H1 (cell line): Measurements from ENCODE around the gene GALNT18. TPM values are rescaled to one million over a fixed set of nuclear protein-coding genes. Genes with fewer than 3 reads are reported as not detected.

Source experiments
- CTCF ChIA-PET: fragments of 300-600 bp; sonication (Branson Sonifier 250); formaldehyde crosslinking; loops from one replicate; lab custom pipeline; 2021; ENCODE audit not compliant: partially characterized antibody; lab: Charles Lee
- POLR2A ChIA-PET: fragments of 300-600 bp; sonication (Branson Sonifier 250); formaldehyde crosslinking; loops from one replicate; lab custom pipeline; 2021; ENCODE audit warnings: inconsistent platforms; ENCODE audit not compliant: partially characterized antibody; lab: Charles Lee
- DNase-seq, 2 experiments: peaks; one replicate each; pipeline versions ENCODE4 v3.0.0 to v3.0.0-alpha.2; 2010 to 2022; ENCODE audit warnings: low spot score in 2 of 2, low read depth in 1 of 2, mixed read lengths in 1 of 2
- FAIRE-seq: peaks from 2 replicates; lab custom pipeline; 2011; peaks lifted over from hg19 to GRCh38; lab: Jason Lieb, UNC
- H2AFZ ChIP-seq: 2 replicates; pipeline ENCODE4 v1.8.1; 2012; ENCODE audit warnings: low read length, inconsistent platforms
- H2AK5ac ChIP-seq: 2 replicates; pipeline ENCODE4 v1.6.1; 2013; ENCODE audit warnings: low read depth, low read length
- H2BK120ac ChIP-seq: replicated peaks from 2 replicates; pipeline ENCODE3; 2013; ENCODE audit warnings: low read depth, low read length, inconsistent platforms
- H2BK12ac ChIP-seq: 2 replicates; pipeline ENCODE4 v1.6.1; 2013; ENCODE audit warnings: low read depth, low read length
- H2BK15ac ChIP-seq: 2 replicates; pipeline ENCODE4 v1.6.1; 2013; ENCODE audit warnings: low read length
- H2BK20ac ChIP-seq: 2 replicates; pipeline ENCODE4 v1.6.1; 2013; ENCODE audit warnings: low read length
- H2BK5ac ChIP-seq: 2 replicates; pipeline ENCODE4 v1.6.1; 2013; ENCODE audit warnings: low read depth, low read length
- H3K14ac ChIP-seq: 2 replicates; pipeline ENCODE4 v1.6.1; 2013; ENCODE audit warnings: inconsistent platforms; ENCODE audit not compliant: insufficient read length
- H3K18ac ChIP-seq: 2 replicates; pipeline ENCODE4 v1.6.1; 2013; ENCODE audit warnings: low read length; ENCODE audit errors: extremely low read depth
- H3K23ac ChIP-seq: 2 replicates; pipeline ENCODE4 v1.6.1; 2013; ENCODE audit warnings: inconsistent platforms; ENCODE audit not compliant: insufficient read length
- H3K23me2 ChIP-seq: 2 replicates; pipeline ENCODE4 v1.6.1; 2013; ENCODE audit warnings: low read depth, low read length
- H3K27ac ChIP-seq: 2 replicates; pipeline ENCODE4 v1.6.1; 2011; ENCODE audit warnings: low read depth, low read length, inconsistent platforms
- H3K27me3 ChIP-seq, 4 experiments: replicated peaks in 1 of 4; 1 replicate in 1 of 4; 2 replicates in 3 of 4; pipeline versions ENCODE4 v1.6.1 to v1.8.1; 2011 to 2013; ENCODE audit warnings: low read length in 3 of 4, mild to moderate bottlenecking in 3 of 4, inconsistent platforms in 2 of 4, mixed read lengths in 2 of 4, moderate library complexity in 1 of 4; ENCODE audit not compliant: control insufficient read depth in 3 of 4, insufficient read depth in 3 of 4; ENCODE audit errors: extremely low read depth in 1 of 4
- H3K36me3 ChIP-seq, 4 experiments: 2 replicates each; pipeline versions ENCODE4 v1.6.1 to v1.8.1; 2011 to 2013; ENCODE audit warnings: mild to moderate bottlenecking in 4 of 4, low read length in 3 of 4, moderate library complexity in 2 of 4, control low read depth in 1 of 4, inconsistent platforms in 1 of 4; ENCODE audit not compliant: insufficient read depth in 4 of 4, control insufficient read depth in 2 of 4
- H3K4ac ChIP-seq: replicated peaks from 2 replicates; pipeline ENCODE3; 2013; ENCODE audit warnings: low read length, low read depth, mixed read lengths, inconsistent platforms; ENCODE audit not compliant: insufficient read length
- H3K4me1 ChIP-seq, 4 experiments: replicated peaks in 1 of 4; 1 replicate in 1 of 4; 2 replicates in 3 of 4; pipeline versions ENCODE4 v1.6.1 to v1.8.1; 2011 to 2013; ENCODE audit warnings: low read length in 3 of 4, inconsistent platforms in 2 of 4, mixed read lengths in 1 of 4; ENCODE audit not compliant: insufficient read depth in 4 of 4, control insufficient read depth in 3 of 4
- H3K4me2 ChIP-seq, 2 experiments: 2 replicates each; pipeline versions ENCODE4 v1.6.1 to v1.8.1; 2011 to 2013; ENCODE audit warnings: low read depth in 2 of 2, low read length in 2 of 2, control low read depth in 1 of 2, inconsistent platforms in 1 of 2, mild to moderate bottlenecking in 1 of 2; ENCODE audit not compliant: insufficient read depth in 1 of 2
- H3K4me3 ChIP-seq, 4 experiments: fragments of 200-600, 300-600 bp in 1 of 4; sonication (generic), shearing (Covaris generic), sonication (Bioruptor Twin) in 1 of 4; 2 replicates each; pipeline versions ENCODE4 v1.5.1 to v1.8.1; 2011 to 2016; ENCODE audit warnings: low read length in 4 of 4, low read depth in 3 of 4, control low read depth in 2 of 4, inconsistent platforms in 2 of 4, mild to moderate bottlenecking in 2 of 4, mixed read lengths in 1 of 4, moderate library complexity in 1 of 4; ENCODE audit not compliant: insufficient read depth in 2 of 4; ENCODE audit errors: extremely low read depth in 1 of 4
- H3K56ac ChIP-seq: replicated peaks from 2 replicates; pipeline ENCODE3; 2013; ENCODE audit warnings: low read depth, mild to moderate bottlenecking, mixed read lengths, low read length, inconsistent platforms; ENCODE audit not compliant: insufficient read length
- H3K79me1 ChIP-seq: 2 replicates; pipeline ENCODE4 v1.6.1; 2013; ENCODE audit warnings: low read depth, low read length, control low read depth
- H3K79me2 ChIP-seq, 2 experiments: 2 replicates each; pipeline versions ENCODE4 v1.6.1 to v1.8.1; 2012 to 2013; ENCODE audit warnings: low read length in 2 of 2, mild to moderate bottlenecking in 2 of 2, inconsistent platforms in 1 of 2; ENCODE audit not compliant: insufficient read depth in 2 of 2, control insufficient read depth in 1 of 2
- H3K9ac ChIP-seq, 4 experiments: replicated peaks in 1 of 4; 1 replicate in 1 of 4; 2 replicates in 3 of 4; pipeline versions ENCODE4 v1.6.1 to v1.8.1; 2011 to 2013; ENCODE audit warnings: low read depth in 3 of 4, low read length in 3 of 4, control low read depth in 2 of 4, mild to moderate bottlenecking in 2 of 4, moderate library complexity in 2 of 4, inconsistent platforms in 1 of 4; ENCODE audit errors: extremely low read depth in 1 of 4
- H3K9me3 ChIP-seq, 2 experiments: 2 replicates each; pipeline versions ENCODE4 v1.6.1 to v1.8.1; 2012 to 2013; ENCODE audit warnings: mild to moderate bottlenecking in 2 of 2, moderate library complexity in 2 of 2, control low read depth in 1 of 2, inconsistent platforms in 1 of 2, low read depth in 1 of 2, low read length in 1 of 2, mixed read lengths in 1 of 2; ENCODE audit not compliant: insufficient read depth in 2 of 2
- H4K20me1 ChIP-seq, 2 experiments: replicated peaks in 1 of 2; 2 replicates each; pipeline versions ENCODE3 to v1.8.1; 2011 to 2013; ENCODE audit warnings: inconsistent platforms in 2 of 2, low read length in 2 of 2, mild to moderate bottlenecking in 1 of 2; ENCODE audit not compliant: insufficient read depth in 2 of 2, control insufficient read depth in 1 of 2
- H4K5ac ChIP-seq: 2 replicates; pipeline ENCODE4 v1.6.1; 2013; ENCODE audit warnings: low read length, low read depth, mixed read lengths, inconsistent platforms; ENCODE audit not compliant: insufficient read length
- H4K8ac ChIP-seq: 2 replicates; pipeline ENCODE4 v1.8.0; 2013; ENCODE audit warnings: mild to moderate bottlenecking, moderate library complexity, low read length, inconsistent platforms; ENCODE audit not compliant: insufficient read depth; ENCODE audit errors: extremely low read depth
- H4K91ac ChIP-seq: replicated peaks from 2 replicates; pipeline ENCODE3; 2013; ENCODE audit warnings: low read length, mixed read lengths, inconsistent platforms; ENCODE audit not compliant: insufficient read length
- CHD2 ChIP-seq: IDR thresholded peaks from 2 replicates; pipeline ENCODE4 v1.6.1; 2012; ENCODE audit warnings: low read length, improper control_type of control experiment
- E2F6 ChIP-seq: IDR thresholded peaks from 2 replicates; pipeline ENCODE4 v1.6.1; 2012; ENCODE audit warnings: inconsistent platforms
- EZH2 ChIP-seq: fragments of 200-600 bp; sonication (generic); IDR thresholded peaks from 2 replicates; pipeline ENCODE4 v1.7.1; 2012; ENCODE audit warnings: low read depth, mild to moderate bottlenecking, moderate library complexity, low read length, inconsistent platforms; ENCODE audit not compliant: severe bottlenecking
- FOSL1 ChIP-seq: IDR thresholded peaks from 2 replicates; pipeline ENCODE4 v1.6.1; 2011; ENCODE audit warnings: mild to moderate bottlenecking, low read depth, low read length, moderate library complexity; ENCODE audit not compliant: insufficient read depth
- GABPA ChIP-seq: IDR thresholded peaks from 2 replicates; pipeline ENCODE4 v1.6.1; 2011; ENCODE audit warnings: mild to moderate bottlenecking, low read length, moderate library complexity, borderline replicate concordance; ENCODE audit not compliant: insufficient read depth
- KDM5A ChIP-seq: fragments of 200-600 bp; IDR thresholded peaks from 2 replicates; pipeline ENCODE4 v1.7.1; 2012; ENCODE audit warnings: mild to moderate bottlenecking, low read length, inconsistent platforms, mixed read lengths
- RAD21 ChIP-seq, 2 experiments: IDR thresholded peaks in 1 of 2; conservative IDR thresholded peaks in 1 of 2; 2 replicates each; pipeline ENCODE4 v1.6.1; 2011; ENCODE audit warnings: low read depth in 2 of 2, low read length in 2 of 2, improper control_type of control experiment in 1 of 2, inconsistent platforms in 1 of 2, mild to moderate bottlenecking in 1 of 2, moderate library complexity in 1 of 2
- SP1 ChIP-seq: IDR thresholded peaks from 2 replicates; pipeline ENCODE4 v1.6.1; 2011; ENCODE audit warnings: low read depth, low read length
- TEAD4 ChIP-seq: IDR thresholded peaks from 2 replicates; pipeline ENCODE4 v1.6.1; 2012; ENCODE audit warnings: low read depth, low read length, inconsistent platforms, mixed read lengths
- WGBS, 2 experiments: shearing (Covaris generic) in 1 of 2; methylation state at CpG; one replicate each; pipeline versions ENCODE4 v1.1.6 to v1.1.7; 2013 to 2015; ENCODE audit warnings: low lambda C conversion rate in 2 of 2, mixed read lengths in 2 of 2, inconsistent platforms in 1 of 2, low coverage in 1 of 2, missing lambda C conversion rate in 1 of 2; ENCODE audit not compliant: insufficient replicate concordance in 2 of 2, insufficient coverage in 1 of 2, insufficient read length in 1 of 2; ENCODE audit errors: extremely low coverage in 1 of 2, missing lambda C conversion rate in 1 of 2; 5-methylcytosine and 5-hydroxymethylcytosine counted together
- polyA plus RNA-seq, 7 experiments: library from polyadenylated mRNA; depleted of rRNA in 3 of 7; stranded (reverse) in 5 of 7; unstranded in 2 of 7; fragments of >200 nt in 5 of 7; fragments of 200-250 nt in 2 of 7; gene quantifications; 1 replicate in 5 of 7; 2 replicates in 1 of 7; 4 replicates in 1 of 7; pipeline versions ENCODE4 v1.2.1 to v1.2.3, GENCODE V29; 2011 to 2013; ENCODE audit warnings: missing spikeins in 2 of 7, mixed read lengths in 2 of 7
- total RNA-seq: library from RNA; stranded (reverse); fragmentation: NEBNext Ultra II Directional; extraction: Animal tissue kit (Norgen Biotek cat#: 25700); gene quantifications from 2 replicates; pipeline ENCODE4 v1.2.1, GENCODE V29; 2021

The GALNT18 gene
- total and polyA plus RNA-seq, 2 of the 8 experiments (the other 6 are each of a cell fraction or from before 2014, with no cell fraction given): 6.0 to 9.4 TPM

- 88% methylated on average over 10 of the region's 10 CpGs; no CpG with 5 or more reads in 1 of the 2 experiments for WGBS, 2 experiments
- no peak for TF ChIP-seq E2F6
- TF ChIP-seq EZH2: no peak
- no peak for TF ChIP-seq KDM5A
- TF ChIP-seq GABPA: no peak
- no peak for TF ChIP-seq CHD2
- no peak for TF ChIP-seq RAD21 (IDR thresholded peaks at IDR 0.05 in 1 of 2, conservative IDR thresholded peaks at IDR 0.05 in 1 of 2; ENCODE audit: low read depth in 2 of 2, low read length in 2 of 2)
- TF ChIP-seq FOSL1: no peak
- no peak for TF ChIP-seq TEAD4
- TF ChIP-seq SP1: no peak
- H3K27ac ChIP-seq: no peak overlapping the region
These were observed 158.4 kb downstream of the GALNT18 start for GRCh38 chr11:11463405-11463804.

More at GRCh38 chr11:11463405-11463804, 158.4 kb downstream of the GALNT18 start:
- Histone ChIP-seq H3K9me3 (no peaks in the 10 kb centered on the region), H3K4me3 (no peak overlapping the region), H4K5ac (no peak overlapping the region), H3K4me2 (no peak overlapping the region), H3K4me1 (peaks cover 0 to 2% (median 0%) of the 10 kb centered on the region in 4 experiments; a peak in 1 of 7 replicates), H3K18ac (no peak overlapping the region), H4K20me1 (no peaks in the 10 kb centered on the region), H3K23ac (no peak overlapping the region), H3K23me2 (no peaks in the 10 kb centered on the region), H2BK20ac (no peak overlapping the region), H3K14ac (no peak overlapping the region), H4K8ac (no peak overlapping the region; the same call in 1 of the 2 replicates), H2BK12ac (no peak overlapping the region), H4K91ac (no peak overlapping the region), H2BK120ac (no peak overlapping the region), H3K27me3 (no peaks in the 10 kb centered on the region), H2BK15ac (no peak overlapping the region), H3K36me3 (no peaks in the 10 kb centered on the region), H3K9ac (no peak overlapping the region), H3K4ac (no peak overlapping the region), H2AFZ (no peak overlapping the region), H3K56ac (no peak overlapping the region), H2AK5ac (no peak overlapping the region), H2BK5ac (no peak overlapping the region), H3K79me2 (no peaks in the 10 kb centered on the region), H3K79me1 (no peaks in the 10 kb centered on the region)
- CTCF ChIA-PET: interaction anchor here (0.6 to 1.1 kb wide), 2 partner anchors 10 to 423 kb away, joined by 3 to 4 read pairs; no protein-coding TSS in a partner anchor
- POLR2A ChIA-PET: no interaction called here
- FAIRE-seq (no peak), DNase-seq (no peak)
